Heart left ventricle (tissue), 16 donors: ENCODE results near the gene USF2. TPM values are rescaled to one million over a fixed set of nuclear protein-coding genes. Genes with fewer than 3 reads are reported as not detected.

Experiments used
- ATAC-seq, 4 donors: fragments of 200-7000 bp; cut with Tn5 transposase; one replicate each; pipeline ENCODE4 v1.9.1; 2020 to 2022; ENCODE audit warnings: moderate library complexity in 4 of 4, mild to moderate bottlenecking in 3 of 4, moderate number of reproducible peaks in 1 of 4
- DNase-seq, 5 donors: peaks; one replicate each; pipeline ENCODE4 v3.0.0-alpha.2; 2020
- H3K27ac ChIP-seq, 12 donors: fragments of 200-600 bp; sonication (generic) in 4 of 12; one replicate each; pipeline versions ENCODE4 v1.5.0 to v1.8.0; 2016 to 2022; ENCODE audit warnings: mild to moderate bottlenecking in 2 of 12
- H3K27me3 ChIP-seq, 9 donors: fragments of 200-600 bp; sonication (generic) in 2 of 9; one replicate each; pipeline versions ENCODE4 v1.5.1 to v1.8.0; 2016 to 2022; ENCODE audit warnings: mild to moderate bottlenecking in 3 of 9
- H3K36me3 ChIP-seq, 9 donors: fragments of 200-600 bp; sonication (generic) in 2 of 9; one replicate each; pipeline versions ENCODE4 v1.5.0 to v1.8.0; 2018 to 2022; ENCODE audit warnings: mild to moderate bottlenecking in 2 of 9
- H3K4me1 ChIP-seq, 12 donors: fragments of 200-600 bp; sonication (generic) in 4 of 12; one replicate each; pipeline versions ENCODE4 v1.5.0 to v1.8.0; 2016 to 2022; ENCODE audit warnings: mild to moderate bottlenecking in 3 of 12
- H3K4me3 ChIP-seq, 12 donors: fragments of 200-600 bp; sonication (generic) in 4 of 12; one replicate each; pipeline versions ENCODE4 v1.5.0 to v1.8.0; 2017 to 2022; ENCODE audit warnings: mild to moderate bottlenecking in 9 of 12, moderate library complexity in 4 of 12
- H3K9me3 ChIP-seq, 12 donors: fragments of 200-600 bp; sonication (generic) in 4 of 12; one replicate each; pipeline versions ENCODE4 v1.5.0 to v1.8.0; 2016 to 2022; ENCODE audit warnings: mild to moderate bottlenecking in 1 of 12
- CTCF ChIP-seq, 12 donors: fragments of 200-600 bp; sonication (generic) in 4 of 12; IDR thresholded peaks; one replicate each; pipeline versions ENCODE4 v1.5.0 to v1.8.0; 2018 to 2022; ENCODE audit warnings: antibody characterized with exemption in 12 of 12, mild to moderate bottlenecking in 5 of 12
- POLR2A ChIP-seq, 2 donors: fragments of 450-650 bp; IDR thresholded peaks; one replicate each; pipeline ENCODE4 v1.6.1; 2017; ENCODE audit warnings: antibody characterized with exemption in 2 of 2, mild to moderate bottlenecking in 2 of 2, moderate library complexity in 2 of 2
- WGBS, 4 donors: extraction: QIAGEN DNeasy Blood & Tissue Kit in 2 of 4; methylation state at CpG; one replicate each; pipeline versions ENCODE4 v1.1.5 to v1.1.7; 2013 to 2018; 5-methylcytosine and 5-hydroxymethylcytosine counted together
- intact Hi-C, 10 donors: fragments of 100-400 bp; cut with DNase I; formaldehyde crosslinking; loops; one replicate each; pipeline versions ENCODE4 v1.11.1 to v1.14.2; 2022
- polyA plus RNA-seq, 2 donors: library from polyadenylated mRNA; stranded (reverse); fragments of 200-250 nt; gene quantifications; one replicate each; pipeline ENCODE4 v1.2.3, GENCODE V29; 2013
- total RNA-seq, 9 donors: library from RNA; depleted of rRNA in 2 of 9; stranded (reverse); fragments of >200 nt in 2 of 9; fragmentation: NEBNext Ultra II Directional in 3 of 9; extraction: Animal tissue kit (Norgen Biotek cat#: 25700) in 3 of 9; gene quantifications; one replicate each; pipeline versions ENCODE4 v1.1.0 to v1.2.4, GENCODE V29; 2016 to 2023
- donor health status: ischemic (EF 13 %, LVEDD 7.1; RV severe dilation, severe dysfunction).
- donor health status: healthy with polysubstance abuse.
- donor health status: DM: no; HTN: yes; CAD: no.
- donor health status: DM: no; HTN: no; CAD: no.
- donor health status: ischemic (EF 25% LVEDD 6.9; RV normal size, moderate dysfunction).
- donor health status: ischemic (EF 25% LVEDD 5.7; RV mildly dilated, moderate dysfunction).
- donor health status: healthy.
- donor health status: DM: yes; HTN: yes; CAD: no.
- donor health status: ischemic (EF 35%, LVEDD 5.7; RV mildly dilated, moderate dysfunction).
- donor health status: nonischemic (EF 11% LVEDD 7.7; RV severe dilation, severe dysfunction).
- donor health status: DM: yes; HTN: yes; CAD: no.
- donor health status: PGD.
- donor health status: ischemic (EF 29% LVEDD 5.4; RV normal size, mild dysfunction).
- donor health status: nonischemic (EF 23%, LVEDD 6.1; RV moderate dilation, normal function).

The USF2 gene
- total and polyA plus RNA-seq, 11 donors = 134 to 251 (median 159) TPM

DNA sequence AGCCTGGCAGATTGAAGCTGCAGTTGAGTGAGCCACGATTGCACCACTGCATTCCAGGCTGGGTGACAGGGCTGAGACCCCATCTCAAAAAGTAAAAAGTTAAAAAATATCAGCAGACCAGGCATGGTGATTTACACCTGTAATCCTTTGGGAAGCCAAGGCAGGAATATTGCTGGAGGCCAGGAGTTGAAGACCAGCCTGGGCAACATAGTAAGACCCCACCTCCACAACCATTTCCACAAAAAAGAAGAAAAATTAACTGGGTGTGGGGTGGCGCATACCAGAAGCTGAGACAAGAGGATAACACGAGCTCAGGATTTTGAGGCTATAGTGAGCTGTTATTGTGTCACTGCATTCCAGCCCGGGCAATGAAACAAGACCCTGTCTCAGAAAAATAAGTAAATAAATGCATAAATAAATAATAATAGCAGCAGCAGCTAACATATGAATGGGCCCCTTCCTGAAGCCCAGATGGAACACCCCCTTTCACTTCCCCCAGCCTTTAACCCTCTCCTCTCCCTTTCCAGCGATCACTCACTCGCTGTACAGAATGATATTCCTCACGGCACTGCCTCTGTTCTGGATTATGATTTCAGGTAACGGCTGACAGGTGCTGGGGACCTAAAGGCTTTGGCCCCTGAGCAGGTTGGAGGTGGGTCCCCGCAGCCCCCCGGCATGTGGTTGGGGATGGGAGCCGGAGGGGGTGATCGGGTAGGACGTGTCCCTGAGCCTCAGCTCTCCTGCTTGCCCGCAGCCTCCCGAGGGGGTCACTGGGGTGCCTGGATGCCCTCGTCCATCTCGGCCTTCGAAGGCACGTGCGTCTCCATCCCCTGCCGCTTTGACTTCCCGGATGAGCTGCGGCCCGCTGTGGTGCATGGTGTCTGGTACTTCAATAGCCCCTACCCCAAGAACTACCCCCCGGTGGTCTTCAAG, 26.4 kb downstream of the USF2 start:
- H3K4me1 ChIP-seq = peaks cover 0 to 4% (median 0%) of the 10 kb centered on the region in 12 donors
- WGBS, 4 donors = 43 to 63% (median 62%) methylated on average over 12 to 25 of the region's 25 CpGs
- H3K27ac ChIP-seq = no peak overlapping the region
- ATAC-seq (no peak), DNase-seq (no peak)
- intact Hi-C loops = no loop called here
- H3K4me3 ChIP-seq = no peak overlapping the region
- H3K36me3 ChIP-seq = no peaks in the 10 kb centered on the region
- no peaks in the 10 kb centered on the region for H3K9me3 ChIP-seq
- no peak for TF ChIP-seq POLR2A (IDR thresholded peaks at IDR 0.05)
- H3K27me3 ChIP-seq = peaks cover 0 to 47% (median 15%) of the 10 kb centered on the region in 9 donors

DNA sequence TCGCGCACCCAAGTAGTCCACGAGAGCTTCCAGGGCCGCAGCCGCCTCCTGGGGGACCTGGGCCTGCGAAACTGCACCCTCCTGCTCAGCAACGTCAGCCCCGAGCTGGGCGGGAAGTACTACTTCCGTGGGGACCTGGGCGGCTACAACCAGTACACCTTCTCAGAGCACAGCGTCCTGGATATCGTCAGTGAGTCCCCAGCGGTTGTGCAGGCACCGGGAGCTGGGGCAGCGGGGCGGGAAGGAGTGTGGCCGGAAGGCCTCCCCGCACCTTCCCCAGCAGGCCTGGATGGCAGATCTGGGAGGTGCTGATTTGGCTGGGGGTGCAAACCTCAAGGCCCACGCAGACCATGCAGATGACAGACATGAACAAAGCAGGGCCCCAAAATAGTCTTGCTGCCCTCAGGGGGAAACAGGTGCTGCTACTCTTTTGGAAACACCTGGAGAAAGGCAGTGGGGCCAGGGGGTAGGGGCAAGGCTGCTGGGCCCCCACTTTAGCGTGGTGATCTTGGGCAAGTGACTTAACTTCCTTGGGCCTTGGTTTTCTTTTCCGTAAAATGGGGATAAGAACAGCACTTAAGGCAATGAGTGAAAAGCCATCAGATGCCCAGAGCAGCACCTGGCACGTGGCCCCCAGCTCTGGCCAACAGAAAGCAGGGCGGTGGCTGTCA, 27.2 kb downstream of the USF2 start:
- 39 to 46% (median 44%) methylated on average over 17 to 24 of the region's 24 CpGs for WGBS, 4 donors
- no peak overlapping the region for H3K4me3 ChIP-seq
- DNase-seq = no peak
- H3K4me1 ChIP-seq = peaks cover 0 to 5% (median 0%) of the 10 kb centered on the region in 12 donors
- intact Hi-C loops = no loop called here
- H3K27me3 ChIP-seq = peaks cover 0 to 54% (median 21%) of the 10 kb centered on the region in 9 donors
- no peak for TF ChIP-seq POLR2A (IDR thresholded peaks at IDR 0.05)
- TF ChIP-seq CTCF (IDR thresholded peaks at IDR 0.05) = no peak
- no peak for ATAC-seq
- no peak overlapping the region for H3K27ac ChIP-seq
- H3K9me3 ChIP-seq = no peaks in the 10 kb centered on the region
- no peaks in the 10 kb centered on the region for H3K36me3 ChIP-seq

DNA sequence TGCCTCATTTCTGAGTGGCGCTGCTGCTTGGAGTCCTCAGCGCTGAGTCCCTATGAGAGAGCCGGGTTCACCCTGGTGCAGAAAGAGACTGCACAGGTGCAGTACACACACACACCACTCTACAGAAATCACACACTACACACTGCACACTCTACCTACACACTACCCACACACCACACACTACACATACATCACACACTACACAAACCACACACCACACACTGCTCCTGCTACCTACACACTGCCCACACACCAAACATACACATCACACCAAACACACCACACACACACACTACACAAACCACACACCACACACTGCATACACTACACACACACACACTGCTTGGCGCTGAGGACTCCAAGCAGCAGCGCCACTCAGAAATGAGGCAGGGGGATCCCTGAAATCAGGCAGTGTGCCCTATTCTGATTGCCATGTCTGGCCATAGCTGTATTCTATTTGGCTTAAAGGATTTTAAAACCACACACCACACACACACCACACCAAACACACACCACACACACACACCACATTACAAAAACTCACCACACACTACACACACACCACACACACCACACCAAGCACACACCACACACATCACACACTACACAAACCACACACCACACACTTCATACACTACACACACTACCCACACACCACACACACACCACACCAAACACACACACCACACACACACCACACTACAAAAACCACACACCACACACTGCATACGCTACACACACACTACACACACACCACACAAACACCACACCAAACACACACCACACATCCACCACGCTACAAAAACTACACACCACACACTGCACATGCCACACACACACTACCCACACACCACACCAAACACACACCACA, 28.1 kb downstream of the USF2 start:
- Histone ChIP-seq H3K4me1 (peaks cover 0 to 5% (median 0%) of the 10 kb centered on the region in 12 donors), H3K4me3 (no peak overlapping the region), H3K36me3 (no peaks in the 10 kb centered on the region), H3K27me3 (peaks cover 0 to 59% (median 21%) of the 10 kb centered on the region in 9 donors), H3K27ac (no peak overlapping the region), H3K9me3 (no peaks in the 10 kb centered on the region)
- intact Hi-C loops = no loop called here
- no peak for TF ChIP-seq POLR2A (IDR thresholded peaks at IDR 0.05)
- no peak for TF ChIP-seq CTCF (IDR thresholded peaks at IDR 0.05)
- WGBS, 4 donors = 86 to 97% (median 95%) methylated on average over 7 of the region's 7 CpGs
- ATAC-seq = no peak
- no peak for DNase-seq

DNA sequence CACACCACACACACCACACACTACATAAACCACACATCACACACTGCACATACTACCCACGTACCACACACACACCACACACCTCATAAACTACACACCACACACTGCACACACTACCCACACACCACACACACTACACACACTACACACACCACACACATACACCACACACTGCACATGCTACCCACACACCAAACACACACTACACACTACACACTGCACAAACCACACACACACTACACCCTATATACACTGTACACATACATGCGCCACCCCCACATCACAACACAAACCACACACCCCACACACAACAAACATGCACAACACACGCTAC, 28.7 kb downstream of the USF2 start:
- TF ChIP-seq POLR2A (IDR thresholded peaks at IDR 0.05) = no peak
- no peak for TF ChIP-seq CTCF (IDR thresholded peaks at IDR 0.05)
- Histone ChIP-seq H3K27ac (no peak overlapping the region), H3K4me3 (no peak overlapping the region), H3K9me3 (no peaks in the 10 kb centered on the region), H3K4me1 (peaks cover 0 to 5% (median 0%) of the 10 kb centered on the region in 12 donors), H3K36me3 (no peaks in the 10 kb centered on the region), H3K27me3 (peaks cover 0 to 63% (median 21%) of the 10 kb centered on the region in 9 donors)
- DNase-seq (no peak), ATAC-seq (no peak)
- 95 to 98% (median 96%) methylated on average over 3 of the region's 3 CpGs for WGBS, 4 donors
- intact Hi-C loops = no loop called here
